Measurements from ENCODE around the gene ATP6V0D1. TPM values are rescaled to one million over a fixed set of nuclear protein-coding genes. Genes with fewer than 3 reads are reported as not detected.

The ATP6V0D1 gene
- total RNA-seq, 2 donors from 2014 or later, result 20.6 to 42.1 TPM

DNA sequence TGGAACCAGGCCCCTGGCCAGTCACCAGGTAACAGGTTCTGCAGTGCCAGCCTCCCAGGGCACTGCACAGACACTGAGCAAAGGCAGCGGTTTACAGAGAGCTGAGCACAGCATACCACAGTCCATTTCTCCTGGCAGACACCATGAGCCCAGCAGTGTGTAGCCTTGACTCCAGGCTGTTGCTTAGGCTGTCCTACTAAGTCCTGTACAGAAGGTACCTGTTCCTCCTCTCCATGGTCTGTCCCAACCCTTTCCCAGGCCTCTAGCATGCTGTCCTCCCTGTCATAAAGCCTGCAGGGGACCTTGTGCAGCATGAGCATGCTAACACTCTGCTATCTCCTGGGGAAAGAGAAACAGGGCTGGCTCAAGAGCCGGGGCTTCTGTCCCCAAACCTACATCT lies 20.0 kb downstream of the ATP6V0D1 start:
- no peaks in the 10 kb centered on the region for H3K36me3 Mint-ChIP-seq (ENCODE audit: low read depth)
- H3K27ac Mint-ChIP-seq, result no peak overlapping the region
- no peak overlapping the region for H3K4me3 Mint-ChIP-seq
- ATAC-seq (replicated peaks), result no peak
- H3K4me1 Mint-ChIP-seq, result peaks cover 8% of the 10 kb centered on the region
- H3K9me3 Mint-ChIP-seq, result no peaks in the 10 kb centered on the region
- no peaks in the 10 kb centered on the region for H3K27me3 Mint-ChIP-seq

DNA sequence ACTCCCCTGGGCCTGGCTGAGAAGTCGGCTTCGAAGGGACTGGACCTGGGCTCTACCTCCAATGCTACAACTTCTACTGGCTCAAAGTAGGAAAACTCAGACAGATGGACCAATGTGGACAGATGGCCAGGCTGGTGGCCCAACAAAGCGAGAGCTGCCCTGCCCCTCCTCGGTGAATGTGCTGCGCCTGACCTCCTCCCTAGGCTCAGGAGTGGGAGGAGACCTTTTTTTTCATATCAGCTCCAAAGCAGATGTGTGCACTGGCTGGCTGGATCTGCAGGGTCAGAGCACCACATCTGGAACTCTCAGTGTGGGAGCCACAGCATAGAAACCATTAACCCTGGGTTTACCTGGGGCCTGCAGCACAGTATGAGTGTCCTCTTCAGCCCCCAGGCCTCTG lies 20.8 kb downstream of the ATP6V0D1 start:
- peaks cover 8% of the 10 kb centered on the region for H3K4me1 Mint-ChIP-seq
- no peaks in the 10 kb centered on the region for H3K27me3 Mint-ChIP-seq
- H3K36me3 Mint-ChIP-seq (ENCODE audit: low read depth), result no peaks in the 10 kb centered on the region
- ATAC-seq (replicated peaks), result no peak
- no peak overlapping the region for H3K4me3 Mint-ChIP-seq
- no peaks in the 10 kb centered on the region for H3K9me3 Mint-ChIP-seq
- H3K27ac Mint-ChIP-seq, result no peak overlapping the region

DNA sequence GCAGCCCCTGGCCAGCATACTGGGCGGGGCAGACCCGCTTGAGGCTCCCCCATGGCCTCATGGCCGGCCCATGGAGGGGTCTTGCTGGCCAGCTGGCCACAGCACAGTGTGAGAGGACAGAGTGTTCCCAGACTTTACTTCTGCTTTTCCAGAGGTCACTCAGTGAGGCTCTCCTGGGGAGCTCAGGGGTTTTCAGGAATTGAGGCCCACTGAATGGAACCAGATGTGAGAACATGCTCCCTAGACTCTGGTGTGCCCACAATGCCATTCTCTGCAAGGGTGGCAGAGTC lies 21.2 kb downstream of the ATP6V0D1 start:
- H3K9me3 Mint-ChIP-seq, result no peaks in the 10 kb centered on the region
- no peak overlapping the region for H3K27ac Mint-ChIP-seq
- H3K36me3 Mint-ChIP-seq (ENCODE audit: low read depth), result no peaks in the 10 kb centered on the region
- H3K4me3 Mint-ChIP-seq, result no peak overlapping the region
- no peak for ATAC-seq (replicated peaks)
- peaks cover 8% of the 10 kb centered on the region for H3K4me1 Mint-ChIP-seq
- H3K27me3 Mint-ChIP-seq, result no peaks in the 10 kb centered on the region

DNA sequence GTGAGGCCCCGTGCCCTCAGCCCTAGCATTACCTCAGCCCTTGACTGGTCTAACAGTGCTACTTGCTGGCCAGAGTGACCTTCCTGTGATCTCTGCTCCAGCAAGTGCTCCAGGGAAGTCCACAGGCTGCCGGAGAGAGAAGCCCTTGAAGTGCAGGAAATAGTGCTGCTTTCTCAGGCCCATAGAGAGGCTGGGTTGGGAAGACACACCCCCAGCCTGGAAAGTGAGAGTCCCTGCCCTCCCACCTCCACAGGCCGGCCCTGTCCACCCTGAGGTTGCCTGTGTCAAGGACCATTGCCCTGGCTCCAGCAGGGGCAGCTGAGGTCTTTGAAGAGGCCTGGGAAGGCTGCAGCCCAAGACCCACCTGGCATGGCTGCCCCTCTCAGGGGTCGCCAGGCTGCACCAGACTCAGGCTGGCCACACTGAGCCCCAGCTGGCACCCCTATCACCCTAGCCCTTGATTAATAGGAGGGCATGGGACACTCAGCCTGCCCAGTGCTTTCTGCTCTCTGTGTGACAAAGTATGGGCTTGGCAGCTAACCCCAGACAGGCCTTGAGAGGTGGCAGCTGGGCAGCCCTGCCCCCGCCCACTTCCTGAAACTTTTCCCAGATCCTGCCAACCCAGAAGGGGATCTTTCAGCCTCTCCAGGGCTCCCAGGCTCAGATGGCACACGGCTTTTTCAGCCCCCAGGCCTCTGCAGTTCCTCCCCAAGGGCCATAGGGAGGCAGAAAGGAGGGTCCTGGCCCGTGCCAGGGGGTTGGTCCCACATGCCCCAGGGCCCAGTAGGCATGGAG lies 21.7 kb downstream of the ATP6V0D1 start:
- no peak overlapping the region for H3K4me3 Mint-ChIP-seq
- H3K27me3 Mint-ChIP-seq, result no peaks in the 10 kb centered on the region
- ATAC-seq (replicated peaks), result no peak
- peak overlapping the region; percentile 24 for H3K27ac Mint-ChIP-seq
- H3K4me1 Mint-ChIP-seq, result peaks cover 8% of the 10 kb centered on the region
- no peaks in the 10 kb centered on the region for H3K9me3 Mint-ChIP-seq
- H3K36me3 Mint-ChIP-seq (ENCODE audit: low read depth), result no peaks in the 10 kb centered on the region

DNA sequence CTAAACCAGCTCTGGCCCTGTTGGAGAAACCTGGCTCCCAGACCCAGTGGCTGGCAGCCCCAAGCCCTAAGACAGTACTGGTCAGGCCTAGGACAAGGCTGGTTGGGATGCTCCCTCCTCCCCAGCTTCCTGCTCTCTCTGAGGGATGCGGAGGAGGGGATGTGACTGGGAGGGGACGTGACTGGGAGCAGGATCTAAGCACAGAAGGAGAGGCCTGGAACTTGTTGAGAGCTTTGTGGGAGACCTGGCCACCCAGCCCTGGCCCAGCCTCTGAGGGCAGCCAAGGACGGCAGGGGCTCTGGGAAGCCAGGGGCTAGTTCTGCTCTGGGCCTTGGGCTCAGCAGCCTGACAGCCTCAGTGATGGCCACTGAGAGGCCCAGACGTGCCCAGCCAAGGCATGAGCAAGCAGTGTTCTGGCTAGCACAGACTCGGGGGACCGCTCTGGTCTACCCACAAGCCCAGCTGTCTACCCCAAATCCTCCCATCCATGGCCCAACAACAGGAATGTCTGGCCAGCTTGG lies 22.8 kb downstream of the ATP6V0D1 start:
- no peak for ATAC-seq (replicated peaks)
- H3K27me3 Mint-ChIP-seq, result no peaks in the 10 kb centered on the region
- H3K4me3 Mint-ChIP-seq, result no peak overlapping the region
- peaks cover 3% of the 10 kb centered on the region for H3K36me3 Mint-ChIP-seq (ENCODE audit: low read depth)
- H3K9me3 Mint-ChIP-seq, result no peaks in the 10 kb centered on the region
- H3K27ac Mint-ChIP-seq, result peak overlapping the region; percentile 24
- H3K4me1 Mint-ChIP-seq, result peaks cover 8% of the 10 kb centered on the region

DNA sequence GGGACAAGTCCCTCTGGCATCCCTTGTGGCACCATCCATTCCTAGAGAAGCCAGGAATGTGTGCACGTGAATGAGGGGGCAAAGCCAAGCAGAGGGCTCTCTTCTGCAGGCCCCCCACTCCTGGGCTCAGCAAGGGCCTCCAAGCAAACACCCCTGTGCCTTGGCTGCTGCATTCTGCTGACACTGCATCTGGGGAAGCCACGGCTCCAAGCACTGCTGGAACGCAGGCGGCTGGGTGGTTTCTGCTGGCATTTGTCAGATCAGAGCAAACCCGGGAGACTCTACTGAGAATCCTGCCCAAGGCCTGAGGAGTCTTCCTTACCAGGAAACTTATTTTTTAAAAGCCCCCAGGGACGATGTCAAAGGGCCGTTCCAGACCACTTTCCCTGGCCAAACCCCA lies 23.3 kb downstream of the ATP6V0D1 start:
- peaks cover 5% of the 10 kb centered on the region for H3K36me3 Mint-ChIP-seq (ENCODE audit: low read depth)
- H3K9me3 Mint-ChIP-seq, result no peaks in the 10 kb centered on the region
- no peak overlapping the region for H3K4me3 Mint-ChIP-seq
- H3K27ac Mint-ChIP-seq, result peak overlapping the region; percentile 44
- H3K4me1 Mint-ChIP-seq, result peaks cover 8% of the 10 kb centered on the region
- no peak for ATAC-seq (replicated peaks)
- H3K27me3 Mint-ChIP-seq, result no peaks in the 10 kb centered on the region

DNA sequence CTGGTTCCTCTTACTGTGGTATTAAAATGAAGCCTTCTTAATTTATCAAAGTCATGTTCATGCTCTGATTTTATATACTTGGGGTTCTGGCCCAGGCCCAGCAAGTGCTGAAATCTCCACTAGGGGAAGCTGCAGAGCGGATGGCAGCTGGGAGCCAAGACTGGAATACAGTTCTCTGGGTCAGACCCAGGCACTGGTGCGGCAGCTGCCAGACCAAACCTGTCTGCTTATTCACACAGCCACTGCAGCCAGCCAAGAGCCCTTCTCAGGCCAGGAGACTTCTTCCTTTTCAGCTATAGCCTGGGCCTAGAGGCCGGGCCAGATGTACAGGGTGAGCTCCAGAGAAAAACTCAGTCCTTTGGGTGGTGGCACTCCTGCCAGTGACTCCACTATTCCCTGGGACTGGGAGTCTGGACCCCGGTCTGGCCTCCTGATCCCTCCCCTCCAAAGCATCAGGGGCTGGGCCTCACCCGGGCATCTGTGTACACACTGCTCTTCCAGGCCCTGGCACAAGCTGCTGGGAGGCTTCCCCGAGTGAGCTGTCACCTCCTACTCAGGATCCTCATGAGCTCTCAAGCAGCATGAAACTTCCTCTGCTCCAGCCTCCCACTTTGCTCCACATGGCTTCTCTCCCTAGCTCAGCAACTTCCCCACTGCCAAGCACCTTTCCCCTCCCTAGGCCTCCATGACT lies 24.4 kb downstream of the ATP6V0D1 start:
- Mint-ChIP-seq H3K27ac (peak overlapping the region; percentile 44), H3K4me1 (peaks cover 8% of the 10 kb centered on the region)
- no peak for ATAC-seq (replicated peaks)

DNA sequence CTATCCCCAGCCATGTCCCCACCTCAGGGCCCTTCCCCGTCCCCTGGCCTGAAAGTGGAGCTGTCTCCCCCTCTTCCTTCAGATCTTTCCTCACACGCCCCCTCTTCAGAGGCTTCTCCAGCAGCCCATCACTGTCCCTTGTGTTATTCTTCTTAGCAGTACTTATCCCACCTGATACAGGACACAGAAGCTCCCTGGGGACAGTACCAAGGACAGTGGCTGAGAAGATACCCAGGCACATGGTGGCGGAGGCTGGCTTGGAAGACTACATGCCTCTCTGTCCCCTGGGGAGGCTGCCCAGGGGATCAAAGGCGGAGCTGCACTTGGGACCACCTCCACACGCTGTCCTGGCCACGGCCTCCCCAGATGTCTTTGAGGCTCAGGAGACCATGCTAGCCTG lies 26.1 kb downstream of the ATP6V0D1 start:
- peak overlapping the region; percentile 68 for H3K27ac Mint-ChIP-seq
- no peaks in the 10 kb centered on the region for H3K9me3 Mint-ChIP-seq
- no peak for ATAC-seq (replicated peaks)

More for the DNA sequence above, 24.4 kb downstream of the ATP6V0D1 start:
- Mint-ChIP-seq H3K36me3 (ENCODE audit: low read depth) (peaks cover 5% of the 10 kb centered on the region), H3K9me3 (no peaks in the 10 kb centered on the region), H3K27me3 (no peaks in the 10 kb centered on the region), H3K4me3 (no peak overlapping the region)

DNA sequence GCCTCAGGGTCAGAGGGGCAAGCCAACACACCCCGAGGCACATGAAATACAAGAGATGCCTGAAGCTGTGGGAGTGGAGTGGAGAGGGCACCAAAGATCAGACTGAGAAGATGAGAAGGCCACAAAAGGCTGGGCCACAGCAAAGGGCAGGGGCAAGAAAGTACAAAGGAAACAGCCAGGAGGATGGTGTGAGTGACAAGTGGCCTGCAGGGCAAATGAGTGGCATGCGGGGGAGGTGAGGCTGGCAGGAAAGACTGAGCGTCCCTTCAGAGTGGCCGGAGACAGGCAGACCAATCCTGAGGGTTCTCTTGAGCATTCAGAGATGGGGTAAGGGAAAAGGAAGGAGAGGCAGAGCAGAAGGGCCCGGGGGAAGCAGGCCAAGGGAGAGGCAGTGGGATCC lies 26.9 kb downstream of the ATP6V0D1 start:
- no peaks in the 10 kb centered on the region for H3K9me3 Mint-ChIP-seq
- H3K27me3 Mint-ChIP-seq, result no peaks in the 10 kb centered on the region
- no peak overlapping the region for H3K4me3 Mint-ChIP-seq
- H3K4me1 Mint-ChIP-seq, result peaks cover 5% of the 10 kb centered on the region
- H3K27ac Mint-ChIP-seq, result peak overlapping the region; percentile 68
- H3K36me3 Mint-ChIP-seq (ENCODE audit: low read depth), result peaks cover 17% of the 10 kb centered on the region
- ATAC-seq (replicated peaks), result no peak

More for the DNA sequence above, 26.1 kb downstream of the ATP6V0D1 start:
- Mint-ChIP-seq H3K4me3 (no peak overlapping the region), H3K27me3 (no peaks in the 10 kb centered on the region), H3K4me1 (peaks cover 5% of the 10 kb centered on the region), H3K36me3 (ENCODE audit: low read depth) (peaks cover 17% of the 10 kb centered on the region)

DNA sequence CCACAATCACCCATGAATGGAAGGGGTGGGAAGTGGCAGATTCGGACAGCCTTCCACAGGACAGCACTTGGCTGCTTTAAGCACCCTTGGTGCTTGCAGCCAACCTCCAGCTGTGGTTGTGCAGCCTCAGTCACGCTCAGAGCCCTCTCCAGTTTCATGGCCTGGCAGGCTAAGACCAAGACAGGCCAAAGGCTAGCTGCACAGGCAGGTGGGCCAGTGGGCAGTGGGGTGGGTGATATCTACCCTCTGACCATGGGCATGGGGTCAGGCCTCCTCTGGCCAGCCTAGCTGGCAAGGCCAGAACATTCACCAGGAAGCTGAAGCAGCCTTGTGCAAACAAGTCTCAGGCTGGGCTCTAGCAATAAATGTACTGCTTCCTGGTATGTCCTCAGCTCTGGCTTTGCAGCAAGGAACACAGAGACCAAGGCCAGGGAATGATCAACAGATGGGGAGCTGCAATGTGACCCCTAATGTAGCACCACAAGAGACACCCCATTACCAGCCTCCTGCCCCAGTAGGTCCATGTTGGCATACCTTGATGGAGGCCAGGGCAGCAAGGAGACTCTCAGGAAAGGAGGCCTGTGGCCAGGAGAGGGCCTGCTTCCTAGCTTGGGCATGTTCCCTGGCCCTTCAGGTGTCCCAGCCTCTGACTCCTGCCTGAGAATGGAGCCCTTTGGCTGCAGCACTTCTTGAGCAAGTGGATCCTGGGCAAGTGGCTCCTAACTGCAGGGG lies 29.1 kb downstream of the ATP6V0D1 start:
- peaks cover 17% of the 10 kb centered on the region for H3K36me3 Mint-ChIP-seq (ENCODE audit: low read depth)
- peaks cover 1% of the 10 kb centered on the region for H3K4me1 Mint-ChIP-seq
- no peak overlapping the region for H3K4me3 Mint-ChIP-seq
- no peaks in the 10 kb centered on the region for H3K27me3 Mint-ChIP-seq
- H3K9me3 Mint-ChIP-seq, result no peaks in the 10 kb centered on the region
- ATAC-seq (replicated peaks), result no peak
- no peak overlapping the region for H3K27ac Mint-ChIP-seq

DNA sequence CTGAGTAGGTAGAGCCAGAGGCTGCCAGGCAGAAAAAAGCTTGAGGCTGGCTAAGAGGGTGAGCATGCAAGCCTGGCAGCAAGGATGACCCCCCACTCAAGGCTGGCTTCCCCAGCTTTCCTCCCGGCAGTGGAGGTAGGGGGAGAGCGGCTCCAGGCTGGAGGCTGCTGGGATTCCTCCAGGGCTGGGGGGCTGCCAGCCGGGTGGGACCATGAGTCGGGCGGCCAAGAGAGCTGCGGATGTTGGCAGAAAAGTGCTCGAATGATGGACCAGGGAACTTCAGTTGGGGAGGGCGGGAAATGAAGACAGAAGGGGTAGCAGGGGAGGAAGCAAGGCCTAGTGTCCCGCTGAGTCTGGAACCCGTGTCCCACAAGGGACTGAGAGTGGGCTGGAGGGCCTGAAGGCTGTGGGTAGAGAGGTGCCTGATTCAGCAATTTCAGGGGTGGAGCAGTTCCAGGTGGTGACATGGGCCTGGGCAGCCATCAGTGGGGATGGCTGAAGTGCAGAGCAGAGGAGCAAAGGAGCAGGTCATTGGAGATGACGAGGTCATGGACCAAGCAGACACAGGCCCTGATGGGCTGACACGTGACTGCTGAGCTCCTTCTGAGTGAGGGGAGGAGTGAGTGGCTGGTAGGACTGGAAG lies 29.8 kb downstream of the ATP6V0D1 start:
- H3K4me3 Mint-ChIP-seq, result no peak overlapping the region
- H3K36me3 Mint-ChIP-seq (ENCODE audit: low read depth), result peaks cover 17% of the 10 kb centered on the region
- peaks cover 4% of the 10 kb centered on the region for H3K4me1 Mint-ChIP-seq
- no peak overlapping the region for H3K27ac Mint-ChIP-seq
- no peak for ATAC-seq (replicated peaks)
- H3K9me3 Mint-ChIP-seq, result no peaks in the 10 kb centered on the region
- H3K27me3 Mint-ChIP-seq, result no peaks in the 10 kb centered on the region

DNA sequence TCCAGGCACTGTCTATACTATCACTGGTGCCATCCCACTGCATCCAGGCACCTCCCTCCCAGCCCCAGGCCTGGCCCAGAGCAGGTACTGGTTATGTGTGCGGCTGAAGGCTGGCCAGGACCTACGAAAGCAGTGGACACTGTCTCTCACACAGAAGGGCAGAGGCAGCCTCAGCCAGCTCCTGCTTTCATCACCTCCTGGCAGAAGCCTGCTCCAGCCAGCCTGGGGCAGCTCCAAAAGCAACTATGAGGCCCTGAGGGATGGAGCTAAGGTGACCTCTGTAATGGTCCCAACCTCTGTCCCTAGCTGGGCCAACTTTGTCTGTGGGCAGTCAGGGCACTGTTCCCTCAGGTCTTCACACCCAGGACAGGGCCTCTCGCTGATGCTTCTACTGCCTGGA lies 31.2 kb downstream of the ATP6V0D1 start:
- Mint-ChIP-seq H3K4me3 (no peak overlapping the region), H3K36me3 (ENCODE audit: low read depth) (peaks cover 22% of the 10 kb centered on the region), H3K4me1 (peaks cover 4% of the 10 kb centered on the region), H3K27me3 (no peaks in the 10 kb centered on the region), H3K27ac (peak overlapping the region; percentile 58), H3K9me3 (no peaks in the 10 kb centered on the region)
- no peak for ATAC-seq (replicated peaks)

DNA sequence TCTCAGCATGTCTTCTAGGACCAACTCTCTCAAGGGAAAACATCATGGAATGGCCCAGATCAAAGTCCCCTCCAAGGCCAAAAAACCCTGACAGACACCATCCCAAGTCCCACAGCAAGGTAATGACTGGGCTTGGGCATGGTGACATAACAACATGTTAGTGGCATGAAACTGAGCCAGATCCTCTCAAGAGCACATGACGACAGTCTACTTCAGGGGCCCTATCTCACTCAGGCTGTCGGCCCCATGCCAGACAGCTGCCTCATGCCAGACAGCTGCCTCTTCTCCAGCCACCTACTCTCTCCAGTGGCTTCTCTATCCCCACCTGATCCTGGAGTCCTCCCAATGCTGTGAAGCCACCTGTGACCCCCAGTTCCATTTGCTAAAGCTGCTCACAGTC lies 31.6 kb downstream of the ATP6V0D1 start:
- no peak overlapping the region for H3K4me3 Mint-ChIP-seq
- H3K9me3 Mint-ChIP-seq, result no peaks in the 10 kb centered on the region
- H3K4me1 Mint-ChIP-seq, result peaks cover 4% of the 10 kb centered on the region
- peak overlapping the region; percentile 58 for H3K27ac Mint-ChIP-seq
- no peak for ATAC-seq (replicated peaks)
- no peaks in the 10 kb centered on the region for H3K27me3 Mint-ChIP-seq
- peaks cover 23% of the 10 kb centered on the region for H3K36me3 Mint-ChIP-seq (ENCODE audit: low read depth)

DNA sequence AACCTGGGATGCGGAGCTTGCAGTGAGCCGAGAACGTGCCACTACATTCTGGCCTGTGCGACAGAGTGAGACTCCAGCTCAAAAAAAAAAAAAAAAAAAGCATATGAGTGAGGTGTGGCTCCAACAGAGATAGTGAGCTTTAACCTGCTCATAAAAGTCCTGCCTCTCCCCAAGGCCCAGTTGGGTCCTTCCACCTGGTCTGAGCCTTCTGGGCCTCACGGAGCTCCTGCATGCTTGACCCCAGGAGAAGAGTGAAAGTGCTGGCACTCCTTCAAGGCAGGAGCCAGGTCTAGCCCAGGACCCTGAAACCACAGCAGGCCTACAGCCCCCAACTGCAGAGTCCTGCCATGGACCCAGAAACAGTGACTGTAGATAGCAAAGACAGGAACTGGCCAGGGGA lies 32.4 kb downstream of the ATP6V0D1 start:
- Mint-ChIP-seq H3K4me1 (peaks cover 4% of the 10 kb centered on the region), H3K36me3 (ENCODE audit: low read depth) (peaks cover 23% of the 10 kb centered on the region), H3K27me3 (no peaks in the 10 kb centered on the region), H3K27ac (no peak overlapping the region), H3K4me3 (no peak overlapping the region), H3K9me3 (no peaks in the 10 kb centered on the region)
- no peak for ATAC-seq (replicated peaks)
